ENCODE measurements around the gene TPD52L1.
"Not testable (repeated sequence)": the region's sequence is repeated elsewhere in the genome, so short reads cannot be mapped to it uniquely, and the experiment has no call there.

The TPD52L1 gene

DNA sequence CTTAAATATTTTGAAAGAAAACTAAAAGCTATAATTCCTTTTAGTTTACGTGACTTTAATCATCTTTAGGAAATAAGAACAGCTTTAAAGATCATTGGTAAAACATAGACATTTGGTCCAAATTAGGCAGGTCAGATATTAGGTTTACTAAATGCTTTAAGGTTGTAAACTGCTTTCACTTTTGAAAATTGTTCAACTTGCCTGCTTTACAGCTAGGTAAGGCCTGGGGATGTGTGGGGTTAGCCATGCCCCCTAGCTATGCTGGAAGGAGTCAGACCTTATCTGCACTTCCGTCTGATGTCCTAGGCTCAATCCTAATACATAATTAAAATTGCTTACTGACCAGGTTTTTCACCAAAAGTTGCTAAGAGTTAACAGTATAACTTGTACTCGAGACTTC, 30.5 kb upstream of the TPD52L1 start:
- DNase-seq (ENCODE audit: extremely low read depth, low read depth), result no peak
- TF ChIP-seq, protein P1, sequence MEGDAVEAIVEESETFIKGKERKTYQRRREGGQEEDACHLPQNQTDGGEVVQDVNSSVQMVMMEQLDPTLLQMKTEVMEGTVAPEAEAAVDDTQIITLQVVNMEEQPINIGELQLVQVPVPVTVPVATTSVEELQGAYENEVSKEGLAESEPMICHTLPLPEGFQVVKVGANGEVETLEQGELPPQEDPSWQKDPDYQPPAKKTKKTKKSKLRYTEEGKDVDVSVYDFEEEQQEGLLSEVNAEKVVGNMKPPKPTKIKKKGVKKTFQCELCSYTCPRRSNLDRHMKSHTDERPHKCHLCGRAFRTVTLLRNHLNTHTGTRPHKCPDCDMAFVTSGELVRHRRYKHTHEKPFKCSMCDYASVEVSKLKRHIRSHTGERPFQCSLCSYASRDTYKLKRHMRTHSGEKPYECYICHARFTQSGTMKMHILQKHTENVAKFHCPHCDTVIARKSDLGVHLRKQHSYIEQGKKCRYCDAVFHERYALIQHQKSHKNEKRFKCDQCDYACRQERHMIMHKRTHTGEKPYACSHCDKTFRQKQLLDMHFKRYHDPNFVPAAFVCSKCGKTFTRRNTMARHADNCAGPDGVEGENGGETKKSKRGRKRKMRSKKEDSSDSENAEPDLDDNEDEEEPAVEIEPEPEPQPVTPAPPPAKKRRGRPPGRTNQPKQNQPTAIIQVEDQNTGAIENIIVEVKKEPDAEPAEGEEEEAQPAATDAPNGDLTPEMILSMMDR (IDR thresholded peaks at IDR 0.05; ENCODE audit: low read depth, low read length, missing control alignments), result no peak
- no peak overlapping the region for H3K4me3 ChIP-seq (replicated peaks; ENCODE audit: low read depth, low read length)

DNA sequence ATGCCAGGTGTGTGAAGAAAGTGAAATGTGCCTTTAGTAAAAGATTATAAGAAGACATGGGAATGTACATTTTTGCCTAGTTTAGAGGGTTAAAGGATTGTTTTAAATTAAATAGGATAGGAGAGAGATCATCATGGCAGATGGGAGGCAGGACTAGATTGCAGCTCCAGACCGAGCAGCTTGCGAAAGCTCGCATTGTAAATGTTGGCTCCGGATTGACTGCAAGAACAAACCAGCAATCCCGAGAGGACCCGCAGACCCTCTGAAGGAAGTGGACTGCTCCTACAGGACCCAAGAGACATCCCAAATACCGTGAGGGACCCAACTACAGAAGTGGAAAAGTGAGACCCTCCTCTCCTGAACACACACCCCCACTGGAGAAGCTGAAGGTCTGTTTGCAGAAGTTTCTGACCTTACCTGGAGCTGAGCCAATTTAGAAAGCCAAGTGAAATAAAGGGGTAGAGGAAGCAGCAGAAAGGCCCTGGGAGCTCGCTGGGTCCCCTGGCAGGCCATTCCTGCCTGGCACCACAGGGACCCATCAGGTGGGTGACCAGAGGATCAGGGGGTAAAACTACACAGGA, 30.0 kb upstream of the TPD52L1 start:
- TF ChIP-seq, protein P1 (IDR thresholded peaks at IDR 0.05; ENCODE audit: low read depth, low read length, missing control alignments), result no peak
- no peak overlapping the region for H3K4me3 ChIP-seq (replicated peaks; ENCODE audit: low read depth, low read length)
- DNase-seq (ENCODE audit: extremely low read depth, low read depth), result no peak

DNA sequence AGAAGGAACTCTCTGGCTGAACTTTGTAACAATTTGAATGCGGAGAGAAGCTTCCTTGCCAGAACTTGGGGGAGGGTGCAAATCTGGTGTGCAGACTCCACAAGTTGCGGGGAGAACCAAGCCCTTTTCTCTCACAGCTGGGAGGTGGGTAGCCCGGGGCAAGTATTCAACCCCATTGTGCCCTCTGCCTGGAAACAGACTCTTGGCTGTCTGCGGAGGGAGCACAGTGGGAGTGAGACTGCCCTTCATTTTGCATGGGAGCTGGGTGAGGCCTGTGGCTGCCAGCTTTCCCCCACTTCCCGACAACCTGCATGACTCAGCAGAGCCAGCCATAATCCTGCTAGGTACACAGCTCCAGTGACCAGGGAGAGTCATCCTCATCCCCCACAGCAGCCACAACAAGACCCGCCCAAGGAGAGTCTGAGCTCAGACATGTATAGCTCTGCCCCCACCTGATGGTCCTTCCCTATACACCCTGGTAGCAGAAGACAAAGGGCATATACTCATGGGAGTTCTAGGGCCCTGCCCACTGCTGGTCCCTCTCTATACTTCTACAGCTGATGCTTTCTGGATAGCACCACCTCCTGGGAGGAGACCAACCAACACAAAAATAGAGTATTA, 29.4 kb upstream of the TPD52L1 start:
- DNase-seq (ENCODE audit: extremely low read depth, low read depth), result no peak
- H3K4me3 ChIP-seq (replicated peaks; ENCODE audit: low read depth, low read length), result no peak overlapping the region
- TF ChIP-seq, protein P1 (IDR thresholded peaks at IDR 0.05; ENCODE audit: low read depth, low read length, missing control alignments), result no peak

DNA sequence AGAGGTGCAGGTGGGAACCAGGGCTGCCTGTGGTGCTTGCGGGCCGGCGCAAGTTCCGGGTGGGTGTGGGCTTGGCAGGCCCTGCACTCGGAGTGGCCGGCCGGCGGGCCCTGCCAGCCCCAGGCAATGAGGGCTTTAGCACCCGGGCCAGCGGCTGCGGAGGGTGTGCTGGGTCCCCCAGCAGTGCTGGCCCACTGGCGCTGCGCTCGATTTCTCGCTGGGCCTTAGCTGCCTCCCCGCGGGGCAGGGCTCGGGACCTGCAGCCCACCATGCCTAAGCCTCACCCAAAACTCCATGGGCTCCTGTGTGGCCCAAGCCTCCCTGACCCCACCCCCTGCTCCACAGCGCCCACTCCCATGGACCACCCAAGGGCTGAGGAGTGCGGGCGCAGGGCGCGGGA, 27.7 kb upstream of the TPD52L1 start:
- not testable (repeated sequence) for H3K4me3 ChIP-seq (replicated peaks; ENCODE audit: low read depth, low read length)

DNA sequence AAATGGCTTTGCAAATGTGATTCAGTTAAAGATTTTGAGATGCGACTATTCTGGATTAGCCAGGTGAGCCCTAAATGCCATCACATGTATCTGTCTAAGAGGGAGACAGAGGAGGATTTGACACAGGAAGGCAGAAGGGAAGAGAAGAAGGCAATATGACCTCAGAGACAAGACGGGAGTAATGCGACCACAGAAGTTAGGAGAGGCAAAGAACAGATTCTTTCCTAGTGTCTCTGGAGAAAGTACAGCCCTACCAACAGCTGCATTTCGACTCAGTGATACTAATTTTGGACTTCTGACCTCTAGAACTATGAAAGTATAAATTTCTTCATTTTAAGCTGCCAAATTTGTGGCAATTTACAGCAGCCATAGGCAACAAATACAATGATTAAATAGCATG, 24.2 kb upstream of the TPD52L1 start:
- DNase-seq (ENCODE audit: extremely low read depth, low read depth), result no peak
- TF ChIP-seq, protein P1 (IDR thresholded peaks at IDR 0.05; ENCODE audit: low read depth, low read length, missing control alignments), result no peak
- H3K4me3 ChIP-seq (replicated peaks; ENCODE audit: low read depth, low read length), result no peak overlapping the region

More for the DNA sequence above, 27.7 kb upstream of the TPD52L1 start:
- not testable (repeated sequence) for DNase-seq (ENCODE audit: extremely low read depth, low read depth)

DNA sequence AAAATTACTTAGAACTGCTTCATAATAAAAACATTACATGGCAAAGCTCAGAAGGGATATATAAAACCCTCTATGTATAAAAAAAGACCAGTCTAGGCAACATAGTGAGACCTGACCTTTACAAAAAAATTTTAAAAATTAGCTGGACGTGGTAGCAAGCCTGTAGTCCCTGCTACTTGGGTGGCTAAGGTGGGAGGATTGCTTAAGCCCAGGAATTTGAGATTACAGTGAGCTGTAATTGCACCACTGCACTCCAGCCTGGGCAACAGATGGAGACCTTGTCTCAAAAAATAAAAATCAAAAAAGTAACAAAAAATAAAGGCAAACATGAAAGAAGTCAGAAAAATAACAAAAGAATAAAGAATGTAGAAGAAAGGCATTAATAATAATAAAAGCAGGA, 21.5 kb upstream of the TPD52L1 start:
- TF ChIP-seq, protein P1 (IDR thresholded peaks at IDR 0.05; ENCODE audit: low read depth, low read length, missing control alignments), result no peak
- no peak overlapping the region for H3K4me3 ChIP-seq (replicated peaks; ENCODE audit: low read depth, low read length)
- DNase-seq (ENCODE audit: extremely low read depth, low read depth), result no peak

DNA sequence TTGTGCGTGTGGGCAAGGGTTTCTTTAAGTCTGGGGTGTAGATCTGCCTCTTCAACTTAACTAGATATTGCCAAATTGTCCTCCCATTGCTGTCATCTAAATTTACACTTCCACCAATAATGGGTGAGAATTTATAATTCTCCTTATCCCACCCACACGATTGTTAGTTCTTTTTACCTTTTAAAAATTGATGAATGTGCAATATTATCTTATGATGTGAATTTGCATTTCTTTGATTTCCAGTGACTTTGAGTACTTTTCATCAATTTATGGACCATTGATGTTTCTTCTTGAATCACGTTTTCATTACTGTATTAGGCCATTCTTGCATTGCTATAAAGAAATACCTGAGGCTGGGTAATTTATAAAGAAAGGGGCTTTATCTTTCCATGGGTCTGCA, 17.2 kb upstream of the TPD52L1 start:
- no peak overlapping the region for H3K4me3 ChIP-seq (replicated peaks; ENCODE audit: low read depth, low read length)
- TF ChIP-seq, protein P1 (IDR thresholded peaks at IDR 0.05; ENCODE audit: low read depth, low read length, missing control alignments), result no peak
- DNase-seq (ENCODE audit: extremely low read depth, low read depth), result no peak
